Measurements from ENCODE around the gene RFWD3. TPM values are rescaled to one million over a fixed set of nuclear protein-coding genes. Genes with fewer than 3 reads are reported as not detected.

RFWD3 gene
- total RNA-seq, 4 donors from 2014 or later: 20.3 to 33.5 (median 23.0) TPM

- TF ChIP-seq CTCF (IDR thresholded peaks at IDR 0.05): no peak
- TF ChIP-seq POLR2A (IDR thresholded peaks at IDR 0.05): no peak
- WGBS, 2 donors: 24 to 29% methylated on average over 4 of the region's 4 CpGs
- H3K4me3 ChIP-seq (ENCODE audit: low read depth, poor library complexity, severe bottlenecking): no peak overlapping the region
- DNase-seq (ENCODE audit: low spot score in 2 of 2): peak in 1 of 2 donors; percentile 40
- intact Hi-C loops (cut with DNase I; ENCODE audit: low total_unique reads): no loop called here
Observed at GRCh38 chr16:74623214-74623838, 43.4 kb downstream of the RFWD3 start.

- DNase-seq (ENCODE audit: low spot score in 2 of 2): peak in 1 of 2 donors; percentile 39
- 94 to 95% methylated on average over 4 of the region's 4 CpGs for WGBS, 2 donors
- H3K4me3 ChIP-seq (ENCODE audit: low read depth, poor library complexity, severe bottlenecking): no peak overlapping the region
- TF ChIP-seq POLR2A (IDR thresholded peaks at IDR 0.05): no peak
- TF ChIP-seq CTCF (IDR thresholded peaks at IDR 0.05): no peak
- intact Hi-C loops (cut with DNase I; ENCODE audit: low total_unique reads): no loop called here
Observed at GRCh38 chr16:74622005-74622404, 44.7 kb downstream of the RFWD3 start.

- 85 to 100% methylated on average over 1 of the region's 1 CpG for WGBS, 2 donors
- intact Hi-C loops (cut with DNase I; ENCODE audit: low total_unique reads): no loop called here
- DNase-seq (ENCODE audit: low spot score in 2 of 2): no peak
- no peak overlapping the region for H3K4me3 ChIP-seq (ENCODE audit: low read depth, poor library complexity, severe bottlenecking)
- TF ChIP-seq CTCF (IDR thresholded peaks at IDR 0.05): no peak
- TF ChIP-seq POLR2A (IDR thresholded peaks at IDR 0.05): no peak
Observed at GRCh38 chr16:74617206-74617788, 49.4 kb downstream of the RFWD3 start.

GRCh38 chr16:74611721-74612120, 55.0 kb downstream of the RFWD3 start:
- TF ChIP-seq CTCF (IDR thresholded peaks at IDR 0.05): no peak
- no peak for TF ChIP-seq POLR2A (IDR thresholded peaks at IDR 0.05)
- DNase-seq (ENCODE audit: low spot score in 2 of 2): no peak
- no peak overlapping the region for H3K4me3 ChIP-seq (ENCODE audit: low read depth, poor library complexity, severe bottlenecking)
- 57 to 67% methylated on average over 1 of the region's 1 CpG for WGBS, 2 donors
- intact Hi-C loops (cut with DNase I; ENCODE audit: low total_unique reads): no loop called here

- DNase-seq (ENCODE audit: low spot score in 2 of 2): no peak
- intact Hi-C loops (cut with DNase I; ENCODE audit: low total_unique reads): no loop called here
- 55 to 62% methylated on average over 6 of the region's 6 CpGs for WGBS, 2 donors
- TF ChIP-seq CTCF (IDR thresholded peaks at IDR 0.05) (no peak), POLR2A (IDR thresholded peaks at IDR 0.05) (no peak)
- no peak overlapping the region for H3K4me3 ChIP-seq (ENCODE audit: low read depth, poor library complexity, severe bottlenecking)
Observed at GRCh38 chr16:74608944-74609343, 57.7 kb downstream of the RFWD3 start.

GRCh38 chr16:74608381-74608780, 58.3 kb downstream of the RFWD3 start:
- DNase-seq (ENCODE audit: low spot score in 2 of 2): no peak
- 79 to 83% methylated on average over 6 of the region's 6 CpGs for whole genome bisulfite sequencing, 2 donors
- no peak overlapping the region for H3K4me3 ChIP-seq (ENCODE audit: low read depth, poor library complexity, severe bottlenecking)
- TF ChIP-seq CTCF (IDR thresholded peaks at IDR 0.05) (no peak), POLR2A (IDR thresholded peaks at IDR 0.05) (no peak)
- intact Hi-C loops (cut with DNase I; ENCODE audit: low total_unique reads): no loop called here

Measured in lower leg skin (tissue), 4 donors.